ENCODE data around the gene RAB6C.
"Not testable (repeated sequence)": the region's sequence is repeated elsewhere in the genome, so short reads cannot be mapped to it uniquely, and the experiment has no call there.

DNA sequence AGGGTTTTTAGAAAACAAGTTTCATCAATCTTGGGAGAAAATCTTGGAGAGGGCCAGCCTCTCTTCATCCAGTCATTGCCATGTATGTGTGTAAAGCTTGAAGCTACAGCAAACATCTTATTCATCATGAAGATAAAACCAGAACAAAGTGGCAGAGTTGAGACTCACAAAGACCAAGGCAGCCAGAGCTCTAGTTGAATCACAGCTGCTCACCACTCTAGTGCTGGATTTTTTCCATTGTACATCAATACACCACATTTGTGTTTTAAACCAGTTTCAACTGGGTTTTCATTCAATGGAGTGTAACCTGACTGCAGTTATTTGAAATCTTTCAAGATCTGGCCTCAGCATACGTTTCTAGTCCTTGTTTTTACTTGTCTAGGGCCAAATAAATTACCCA, 40.6 kb downstream of the RAB6C start:
- TF ChIP-seq, protein P1, sequence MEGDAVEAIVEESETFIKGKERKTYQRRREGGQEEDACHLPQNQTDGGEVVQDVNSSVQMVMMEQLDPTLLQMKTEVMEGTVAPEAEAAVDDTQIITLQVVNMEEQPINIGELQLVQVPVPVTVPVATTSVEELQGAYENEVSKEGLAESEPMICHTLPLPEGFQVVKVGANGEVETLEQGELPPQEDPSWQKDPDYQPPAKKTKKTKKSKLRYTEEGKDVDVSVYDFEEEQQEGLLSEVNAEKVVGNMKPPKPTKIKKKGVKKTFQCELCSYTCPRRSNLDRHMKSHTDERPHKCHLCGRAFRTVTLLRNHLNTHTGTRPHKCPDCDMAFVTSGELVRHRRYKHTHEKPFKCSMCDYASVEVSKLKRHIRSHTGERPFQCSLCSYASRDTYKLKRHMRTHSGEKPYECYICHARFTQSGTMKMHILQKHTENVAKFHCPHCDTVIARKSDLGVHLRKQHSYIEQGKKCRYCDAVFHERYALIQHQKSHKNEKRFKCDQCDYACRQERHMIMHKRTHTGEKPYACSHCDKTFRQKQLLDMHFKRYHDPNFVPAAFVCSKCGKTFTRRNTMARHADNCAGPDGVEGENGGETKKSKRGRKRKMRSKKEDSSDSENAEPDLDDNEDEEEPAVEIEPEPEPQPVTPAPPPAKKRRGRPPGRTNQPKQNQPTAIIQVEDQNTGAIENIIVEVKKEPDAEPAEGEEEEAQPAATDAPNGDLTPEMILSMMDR (IDR thresholded peaks at IDR 0.05; ENCODE audit: insufficient read depth, low read length, poor library complexity, severe bottlenecking), result not testable (repeated sequence)
- TF ChIP-seq EZH2phosphoT487 (conservative IDR thresholded peaks at IDR 0.05; ENCODE audit: low read length), result not testable (repeated sequence)

Measured in SU-DHL-6 (cell line).